Measurements from ENCODE around the gene MOSMO.
"Not testable (repeated sequence)": the region's sequence is repeated elsewhere in the genome, so short reads cannot be mapped to it uniquely, and the experiment has no call there.

MOSMO gene

DNA sequence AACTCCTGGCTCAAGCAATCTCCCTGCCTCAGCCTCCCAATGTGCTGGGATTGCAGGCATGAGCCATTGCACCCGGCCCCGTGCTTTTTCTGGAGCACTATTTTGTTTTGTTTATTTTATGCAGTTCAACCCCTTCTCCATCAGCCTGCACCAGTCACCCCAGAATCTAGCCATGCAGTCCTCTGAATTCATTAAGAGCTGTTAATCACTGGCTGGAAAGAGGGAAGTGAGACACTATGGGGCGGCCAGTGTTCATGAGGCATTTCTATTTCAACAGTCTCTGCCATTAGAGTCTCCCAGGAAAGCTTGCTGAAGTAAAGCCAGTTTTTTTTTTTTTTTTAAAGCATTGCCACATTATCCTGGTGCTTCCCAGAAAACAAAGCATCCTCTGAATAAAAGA is 86.1 kb downstream of the MOSMO start:
- TF ChIP-seq, protein P1, sequence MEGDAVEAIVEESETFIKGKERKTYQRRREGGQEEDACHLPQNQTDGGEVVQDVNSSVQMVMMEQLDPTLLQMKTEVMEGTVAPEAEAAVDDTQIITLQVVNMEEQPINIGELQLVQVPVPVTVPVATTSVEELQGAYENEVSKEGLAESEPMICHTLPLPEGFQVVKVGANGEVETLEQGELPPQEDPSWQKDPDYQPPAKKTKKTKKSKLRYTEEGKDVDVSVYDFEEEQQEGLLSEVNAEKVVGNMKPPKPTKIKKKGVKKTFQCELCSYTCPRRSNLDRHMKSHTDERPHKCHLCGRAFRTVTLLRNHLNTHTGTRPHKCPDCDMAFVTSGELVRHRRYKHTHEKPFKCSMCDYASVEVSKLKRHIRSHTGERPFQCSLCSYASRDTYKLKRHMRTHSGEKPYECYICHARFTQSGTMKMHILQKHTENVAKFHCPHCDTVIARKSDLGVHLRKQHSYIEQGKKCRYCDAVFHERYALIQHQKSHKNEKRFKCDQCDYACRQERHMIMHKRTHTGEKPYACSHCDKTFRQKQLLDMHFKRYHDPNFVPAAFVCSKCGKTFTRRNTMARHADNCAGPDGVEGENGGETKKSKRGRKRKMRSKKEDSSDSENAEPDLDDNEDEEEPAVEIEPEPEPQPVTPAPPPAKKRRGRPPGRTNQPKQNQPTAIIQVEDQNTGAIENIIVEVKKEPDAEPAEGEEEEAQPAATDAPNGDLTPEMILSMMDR (IDR thresholded peaks at IDR 0.05; ENCODE audit: low read depth, low read length, missing control alignments) = no peak
- H3K4me3 ChIP-seq (replicated peaks; ENCODE audit: low read depth, low read length) = no peak overlapping the region
- no peak for DNase-seq (ENCODE audit: extremely low read depth, low read depth)

DNA sequence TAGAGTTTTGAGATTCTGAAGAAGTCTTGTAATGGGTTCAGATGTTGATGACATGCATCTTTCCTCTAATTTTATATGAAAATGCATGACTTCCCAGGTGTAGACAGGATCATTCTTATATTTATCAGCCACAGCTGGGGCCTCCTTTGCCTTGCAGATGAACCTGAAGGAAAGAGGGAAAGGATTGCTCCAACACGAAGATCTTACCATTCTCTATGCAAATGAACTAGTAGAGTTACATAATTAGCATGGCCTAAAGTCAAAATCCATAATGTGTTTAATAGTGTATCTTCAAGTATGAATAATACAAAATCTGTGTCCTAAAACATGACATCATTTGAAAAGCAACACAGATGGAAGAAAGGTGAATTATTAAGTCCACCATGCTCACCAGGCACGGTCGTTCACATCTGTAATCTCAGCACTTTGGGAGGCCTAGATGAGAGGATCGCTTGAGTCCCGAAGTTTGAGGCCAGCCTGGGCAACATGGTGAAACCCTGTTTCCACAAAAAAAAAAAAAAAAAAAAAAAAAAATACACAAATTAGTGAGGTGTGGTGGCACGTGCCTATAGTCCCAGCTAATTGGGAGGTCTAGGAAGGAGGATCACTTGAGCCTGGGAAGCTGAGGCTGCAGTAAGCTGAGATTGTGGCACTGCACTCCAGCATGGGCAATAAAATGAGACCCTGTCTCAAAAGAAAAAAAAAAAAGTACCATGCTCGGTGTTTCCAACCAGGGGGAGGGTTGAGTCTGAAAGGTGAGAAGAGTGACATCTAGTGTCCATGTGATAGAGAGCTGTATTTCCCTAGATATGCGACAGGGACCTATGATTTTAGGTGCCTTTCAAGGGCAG is 90.7 kb downstream of the MOSMO start:
- DNase-seq (ENCODE audit: extremely low read depth, low read depth) = peak; percentile 30
- TF ChIP-seq, protein P1 (IDR thresholded peaks at IDR 0.05; ENCODE audit: low read depth, low read length, missing control alignments) = peak; percentile 68
- H3K4me3 ChIP-seq (replicated peaks; ENCODE audit: low read depth, low read length) = no peak overlapping the region

DNA sequence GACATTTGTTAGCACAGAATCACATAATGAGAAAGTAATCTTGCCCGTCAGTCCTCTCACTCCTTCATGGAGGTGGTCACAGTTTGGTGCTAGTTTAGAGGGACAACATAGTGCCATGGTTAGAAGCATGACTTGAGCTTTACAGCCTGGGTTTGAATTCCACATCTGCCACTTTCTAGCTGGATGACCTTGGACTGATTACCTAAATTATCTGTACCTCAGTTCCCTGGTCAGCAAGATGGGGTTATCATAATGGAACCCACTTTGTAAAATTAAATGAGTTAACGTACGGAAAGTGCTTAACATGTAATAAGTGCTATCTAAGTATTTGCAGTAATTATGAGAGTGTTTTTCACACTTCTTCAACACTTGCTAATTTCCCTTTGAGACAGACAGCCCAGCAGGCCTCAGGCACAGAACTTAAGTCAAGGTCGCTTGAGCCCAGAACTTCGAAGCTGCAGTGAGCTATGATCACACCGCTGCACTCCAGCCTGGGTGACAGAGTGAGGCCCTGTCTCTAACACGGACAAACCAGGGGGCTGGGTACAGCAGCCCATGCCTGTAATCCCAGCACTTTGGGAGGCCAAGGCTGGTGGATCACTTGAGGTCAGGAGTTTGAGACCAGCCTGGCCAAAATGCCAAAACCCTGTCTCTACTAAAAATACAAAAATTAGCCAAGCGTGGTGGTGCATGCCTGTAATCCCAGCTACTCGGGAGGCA is 91.5 kb downstream of the MOSMO start:
- no peak for DNase-seq (ENCODE audit: extremely low read depth, low read depth)
- TF ChIP-seq, protein P1 (IDR thresholded peaks at IDR 0.05; ENCODE audit: low read depth, low read length, missing control alignments) = no peak
- H3K4me3 ChIP-seq (replicated peaks; ENCODE audit: low read depth, low read length) = no peak overlapping the region

DNA sequence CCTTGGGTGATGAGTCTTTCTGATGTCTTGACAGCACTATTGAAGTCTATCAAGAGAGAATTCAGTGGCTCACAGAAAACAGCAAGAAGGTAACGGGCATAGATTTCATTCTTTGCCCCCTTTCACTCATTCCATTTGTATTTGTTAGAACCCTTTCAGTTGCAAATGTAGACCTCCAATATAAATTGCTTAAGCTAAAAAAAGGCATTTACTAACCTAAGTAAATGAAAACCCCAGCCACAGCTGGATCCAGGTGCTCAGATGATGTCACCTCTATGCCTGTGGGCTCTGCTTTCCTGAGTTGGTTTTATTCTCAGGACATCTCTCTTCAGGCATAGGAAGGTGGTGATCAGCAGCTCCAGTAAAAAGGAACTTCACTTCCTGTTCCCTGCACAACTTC is 95.5 kb downstream of the MOSMO start:
- TF ChIP-seq, protein P1 (IDR thresholded peaks at IDR 0.05; ENCODE audit: low read depth, low read length, missing control alignments) = no peak
- H3K4me3 ChIP-seq (replicated peaks; ENCODE audit: low read depth, low read length) = no peak overlapping the region
- no peak for DNase-seq (ENCODE audit: extremely low read depth, low read depth)

DNA sequence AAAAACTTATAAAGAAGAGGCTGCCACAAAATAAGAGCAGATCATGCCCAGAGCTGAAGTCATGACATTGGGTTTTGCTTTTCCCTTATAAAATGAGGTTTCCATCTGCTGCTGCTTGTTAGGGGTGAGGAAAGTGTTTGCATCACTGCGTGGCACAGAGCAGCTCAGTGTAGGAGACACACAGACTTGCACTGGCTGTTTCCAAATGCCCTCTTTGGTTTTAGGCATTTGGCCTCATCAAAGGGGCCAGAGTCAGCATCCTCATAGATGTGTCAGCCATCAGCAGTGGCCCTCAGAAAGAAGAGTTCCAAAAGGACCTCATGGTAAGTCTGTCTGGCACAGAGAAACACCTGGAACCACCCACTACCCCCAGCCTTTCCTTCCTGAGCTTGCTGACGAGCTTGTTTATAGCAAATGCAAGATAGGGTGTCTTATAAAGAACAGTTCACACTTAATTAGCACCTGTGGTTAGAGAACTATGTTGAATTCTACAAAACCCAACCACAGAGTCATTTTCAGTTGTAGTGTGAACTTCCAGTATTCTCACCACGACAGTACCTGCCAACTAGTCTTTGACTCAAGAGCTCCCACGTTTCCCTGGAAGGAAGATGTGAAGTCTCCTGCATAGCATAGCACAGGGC is 101.5 kb downstream of the MOSMO start:
- DNase-seq (ENCODE audit: extremely low read depth, low read depth) = no peak
- H3K4me3 ChIP-seq (replicated peaks; ENCODE audit: low read depth, low read length) = no peak overlapping the region
- TF ChIP-seq, protein P1 (IDR thresholded peaks at IDR 0.05; ENCODE audit: low read depth, low read length, missing control alignments) = no peak

DNA sequence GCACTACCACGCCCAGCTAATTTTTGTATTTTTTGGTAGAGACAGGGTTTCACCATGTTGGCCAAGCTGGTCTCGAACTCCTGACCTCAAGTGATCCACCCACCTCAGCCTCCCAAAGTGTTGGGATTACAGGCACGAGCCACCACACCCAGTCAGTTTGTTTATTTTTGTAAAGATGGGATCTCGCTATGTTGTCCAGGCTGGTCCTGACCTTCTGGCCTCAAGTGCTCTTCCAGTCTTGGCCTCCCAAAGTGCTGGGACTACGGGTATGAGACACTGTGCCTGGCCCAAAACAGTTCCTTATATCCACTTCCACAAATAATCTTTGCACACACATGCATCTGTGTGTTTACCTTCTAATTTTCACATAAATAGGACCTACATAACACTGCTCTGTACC is 103.7 kb downstream of the MOSMO start:
- DNase-seq (ENCODE audit: extremely low read depth, low read depth); H3K4me3 ChIP-seq (replicated peaks; ENCODE audit: low read depth, low read length): not testable (repeated sequence)

All from HFF-Myc (cell line).